DMS53 treated with DMSO at 0.1 percent for 48 hours (cell line): ENCODE measurements around the gene LGALS9.
"Not testable (repeated sequence)": the region's sequence is repeated elsewhere in the genome, so short reads cannot be mapped to it uniquely, and the experiment has no call there.

ENCODE experiments used
- DNase-seq: peaks from one replicate; lab custom pipeline; 2025; ENCODE audit not compliant: unreplicated experiment; lab: John Stamatoyannopoulos, UW

LGALS9 gene

GRCh38 chr17:27671591-27671910 is 40.6 kb downstream of the LGALS9 start:
- DNase-seq = no peak

GRCh38 chr17:27671977-27672480 is 41.0 kb downstream of the LGALS9 start:
- not testable (repeated sequence) for DNase-seq

GRCh38 chr17:27674335-27674734 is 43.3 kb downstream of the LGALS9 start:
- DNase-seq = no peak

GRCh38 chr17:27677191-27677590 is 46.2 kb downstream of the LGALS9 start:
- no peak for DNase-seq

- not testable (repeated sequence) for DNase-seq
Observed at GRCh38 chr17:27686322-27686721, 55.3 kb downstream of the LGALS9 start.

- no peak for DNase-seq
Observed at GRCh38 chr17:27690882-27691281, 59.9 kb downstream of the LGALS9 start.

GRCh38 chr17:27695254-27695814 is 64.3 kb downstream of the LGALS9 start:
- not testable (repeated sequence) for DNase-seq
